Activated CD4-positive, alpha-beta T cell treated with anti-CD3 and anti-CD28 coated beads, Interleukin-10, Interleukin-2, amounts not matched to agents 100 ng/mL and 50 ng/mL, durations not matched to agents 16 hours and 8 hours (primary cell): ENCODE measurements around the gene ARID3B.
A peak's percentile ranks its signal among the peaks of the same experiment; 100 is the strongest.
"Not testable (repeated sequence)": the region's sequence is repeated elsewhere in the genome, so short reads cannot be mapped to it uniquely, and the experiment has no call there.

Experiments
- DNase-seq: peaks from one replicate; pipeline ENCODE4 v3.0.0-alpha.2; 2020

Gene ARID3B

DNA sequence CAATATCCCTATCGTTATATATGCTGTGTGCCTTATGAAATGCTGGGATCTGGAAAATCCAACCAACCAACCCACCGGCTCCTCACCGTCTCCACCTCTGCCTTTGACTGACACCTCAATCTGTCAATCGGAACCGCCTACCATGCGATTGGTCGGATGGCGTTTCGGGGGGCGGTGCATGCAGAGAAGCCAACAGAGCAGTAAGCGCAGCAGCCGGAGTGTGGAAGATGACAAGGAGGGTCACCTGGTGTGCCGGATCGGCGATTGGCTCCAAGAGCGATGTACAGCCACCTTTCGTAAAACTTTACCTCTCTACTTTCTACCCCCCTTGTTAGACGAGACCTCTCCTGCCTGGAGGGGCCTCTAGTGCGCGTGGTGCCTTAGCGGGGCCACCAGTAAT lies 80.9 kb downstream of the ARID3B start:
- no peak for DNase-seq

DNA sequence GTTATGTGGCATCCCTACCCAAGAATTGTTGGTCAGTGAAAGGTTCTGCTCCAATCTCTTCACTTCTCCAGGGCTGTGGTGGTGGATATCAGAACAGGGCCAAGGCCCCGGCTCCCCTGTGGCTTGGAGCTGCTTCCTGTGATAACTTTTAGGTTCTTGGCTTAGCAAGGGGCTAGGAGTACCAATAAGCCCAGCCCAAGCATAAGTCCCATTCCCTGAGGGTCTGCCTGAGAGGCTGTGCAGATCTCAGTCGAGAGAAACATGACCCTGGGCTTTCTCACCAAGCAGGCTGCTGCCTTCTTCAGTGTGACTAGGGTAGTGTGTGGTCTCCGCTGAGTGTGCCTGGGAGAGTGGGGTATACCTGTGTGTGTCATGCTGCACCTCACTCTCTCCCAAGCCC lies 81.7 kb downstream of the ARID3B start:
- DNase-seq, result no peak

DNA sequence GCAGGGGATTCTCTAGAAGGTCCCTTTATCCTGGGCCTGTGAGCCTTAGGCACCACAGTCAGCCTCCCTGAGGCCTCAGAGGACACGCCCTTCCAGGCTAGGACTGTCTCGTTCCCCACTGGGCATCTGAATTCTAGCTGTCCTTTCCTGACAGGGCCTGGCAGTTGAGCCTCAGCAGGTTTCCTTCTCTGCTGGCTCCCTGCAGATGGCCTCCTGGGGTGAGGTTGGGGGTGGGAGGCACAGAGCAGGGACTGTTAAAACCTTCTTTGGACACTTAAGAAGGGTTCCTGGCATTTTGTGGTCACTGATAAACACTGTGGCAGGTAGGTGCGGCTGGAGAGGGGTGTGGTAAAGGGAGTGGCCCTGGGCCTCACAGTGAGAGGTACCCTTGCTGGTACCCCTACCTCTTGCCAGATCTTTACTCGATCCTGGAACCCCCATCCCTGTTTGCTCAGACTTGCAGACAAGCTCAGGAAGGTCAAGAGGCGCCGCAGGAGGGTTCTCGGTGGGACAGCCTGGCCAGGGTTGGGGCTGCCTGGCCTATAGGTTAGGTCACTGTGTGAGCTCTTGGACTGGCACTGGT lies 83.1 kb downstream of the ARID3B start:
- DNase-seq, result no peak

DNA sequence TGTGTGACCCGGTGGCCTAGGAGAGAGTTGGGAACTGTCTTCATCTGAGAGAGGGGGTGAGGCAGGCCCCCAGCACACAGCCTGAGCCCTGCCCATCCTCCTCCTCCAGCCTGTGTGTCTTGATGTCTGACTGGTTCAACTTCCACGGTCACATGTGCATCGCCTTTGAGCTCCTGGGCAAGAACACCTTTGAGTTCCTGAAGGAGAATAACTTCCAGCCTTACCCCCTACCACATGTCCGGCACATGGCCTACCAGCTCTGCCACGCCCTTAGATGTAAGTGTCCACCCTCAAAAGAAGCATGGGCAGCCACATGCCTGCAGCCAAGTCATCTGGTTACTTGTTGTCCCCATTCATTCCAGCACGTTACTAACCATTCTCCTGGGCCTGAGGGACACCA lies 84.7 kb downstream of the ARID3B start:
- no peak for DNase-seq

DNA sequence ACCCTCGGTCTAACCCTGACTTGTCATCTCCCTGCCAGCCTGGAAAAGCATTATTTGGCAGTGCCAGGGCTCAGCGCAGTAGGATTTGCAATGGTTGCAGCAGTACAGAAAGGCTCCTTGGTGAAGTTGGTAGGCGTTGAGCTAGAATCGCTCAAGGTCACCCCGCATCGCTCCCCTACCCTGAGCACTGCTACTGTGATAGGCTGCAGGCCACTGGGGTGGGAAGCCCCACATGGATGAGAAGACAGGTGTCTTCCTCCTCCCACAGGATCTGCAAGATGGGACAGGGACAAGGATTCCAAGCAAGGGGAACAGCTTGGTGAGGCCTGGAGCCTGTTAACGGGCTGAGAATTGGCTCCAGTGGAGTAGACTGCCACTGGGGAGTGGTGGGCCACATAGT lies 85.3 kb downstream of the ARID3B start:
- no peak for DNase-seq

DNA sequence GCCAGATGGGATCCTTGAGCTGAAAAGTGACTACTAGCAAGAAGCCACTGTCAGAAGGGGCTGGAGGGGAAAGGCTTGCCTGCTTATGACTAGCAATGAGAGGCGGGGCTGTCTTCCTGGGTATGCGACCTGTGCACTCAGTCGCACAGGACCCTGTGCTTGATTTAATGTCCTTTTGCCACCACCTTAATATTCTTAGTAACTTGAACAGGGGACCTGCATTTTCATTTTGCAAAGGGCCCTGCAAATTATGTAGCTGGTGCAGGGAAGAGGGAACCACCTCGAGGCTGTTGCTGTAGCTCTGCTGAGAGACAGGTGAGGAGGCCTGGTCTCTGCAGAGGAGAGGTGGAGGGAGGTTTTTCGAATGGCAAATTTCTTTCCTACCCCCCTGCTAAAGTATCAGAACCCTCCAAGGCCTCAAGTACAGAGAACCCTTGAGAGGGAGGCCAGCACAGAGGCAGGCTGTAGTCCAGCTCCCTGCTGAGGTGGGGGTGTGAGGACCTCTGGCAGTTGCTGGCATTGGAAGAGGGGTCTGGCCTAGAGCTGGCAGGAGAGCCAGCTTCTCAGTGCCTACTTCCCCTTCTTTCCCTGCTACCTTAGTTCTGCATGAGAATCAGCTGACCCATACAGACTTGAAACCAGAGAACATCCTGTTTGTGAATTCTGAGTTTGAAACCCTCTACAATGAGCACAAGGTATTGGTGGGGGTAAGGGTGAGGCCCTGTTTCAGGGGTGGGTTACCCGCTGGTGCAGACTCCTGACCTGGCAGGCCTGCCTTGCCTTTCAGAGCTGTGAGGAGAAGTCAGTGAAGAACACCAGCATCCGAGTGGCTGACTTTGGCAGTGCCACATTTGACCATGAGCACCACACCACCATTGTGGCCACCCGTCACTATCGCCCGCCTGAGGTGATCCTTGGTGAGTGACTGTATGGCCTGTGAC lies 86.0 kb downstream of the ARID3B start:
- no peak for DNase-seq

DNA sequence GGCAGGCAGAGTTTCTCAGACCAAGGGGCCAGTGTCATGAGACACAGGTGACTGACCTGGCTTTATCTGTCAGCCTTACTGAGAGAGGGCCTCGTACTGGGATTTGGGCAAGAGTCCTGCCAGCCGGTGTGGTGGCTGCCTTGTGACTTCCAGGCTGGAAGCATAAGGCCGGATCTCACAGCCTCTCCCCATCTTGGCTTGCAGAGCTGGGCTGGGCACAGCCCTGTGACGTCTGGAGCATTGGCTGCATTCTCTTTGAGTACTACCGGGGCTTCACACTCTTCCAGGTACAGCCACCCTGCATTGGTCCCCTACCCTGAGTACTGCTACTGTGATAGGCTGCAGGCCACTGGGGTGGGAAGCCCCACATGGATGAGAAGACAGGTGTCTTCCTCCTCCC lies 86.7 kb downstream of the ARID3B start:
- no peak for DNase-seq

DNA sequence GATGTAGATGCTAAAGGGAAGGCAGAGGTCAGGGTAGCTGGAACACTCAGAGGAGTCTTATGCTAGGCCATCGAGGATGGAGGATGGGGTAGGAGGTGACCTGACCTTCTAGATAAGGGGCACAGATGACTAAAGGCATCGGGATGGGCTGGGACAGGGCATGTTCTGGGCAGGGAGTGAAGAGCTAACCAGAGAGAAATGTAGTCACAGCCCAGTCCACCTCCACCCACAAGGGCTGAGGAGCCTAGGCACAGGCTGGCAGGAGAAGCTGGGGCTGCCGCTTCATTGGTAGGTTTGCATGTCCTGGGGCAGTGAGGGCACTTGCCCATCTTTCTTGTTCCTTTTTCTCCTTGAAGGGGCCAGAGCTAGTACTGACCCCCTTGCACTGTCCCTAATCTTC lies 87.2 kb downstream of the ARID3B start:
- DNase-seq, result no peak

DNA sequence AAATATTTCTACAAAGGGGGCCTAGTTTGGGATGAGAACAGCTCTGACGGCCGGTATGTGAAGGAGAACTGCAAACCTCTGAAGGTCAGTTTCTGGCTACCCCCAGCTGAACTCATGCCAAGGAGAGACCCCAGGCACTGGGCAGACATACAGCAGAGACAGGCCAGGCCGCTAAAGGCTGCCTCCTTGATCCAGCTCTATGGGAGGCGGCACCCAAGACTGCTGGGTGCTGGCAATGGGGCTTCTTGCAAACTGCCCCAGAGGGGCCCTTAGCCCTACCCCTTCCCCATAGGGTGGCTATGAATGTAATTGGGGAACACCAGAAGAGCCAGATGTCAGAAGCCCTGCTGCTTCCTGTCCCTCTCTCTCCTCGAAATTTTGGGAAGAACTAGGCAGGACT lies 87.9 kb downstream of the ARID3B start:
- DNase-seq, result no peak

DNA sequence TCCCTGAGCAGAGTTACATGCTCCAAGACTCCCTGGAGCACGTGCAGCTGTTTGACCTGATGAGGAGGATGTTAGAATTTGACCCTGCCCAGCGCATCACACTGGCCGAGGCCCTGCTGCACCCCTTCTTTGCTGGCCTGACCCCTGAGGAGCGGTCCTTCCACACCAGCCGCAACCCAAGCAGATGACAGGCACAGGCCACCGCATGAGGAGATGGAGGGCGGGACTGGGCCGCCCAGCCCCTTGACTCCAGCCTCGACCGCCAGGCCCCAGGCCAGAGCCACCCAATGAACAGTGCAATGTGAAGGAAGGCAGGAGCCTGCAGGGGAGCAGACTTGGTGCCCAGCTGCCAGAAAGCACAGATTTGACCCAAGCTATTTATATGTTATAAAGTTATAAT lies 88.7 kb downstream of the ARID3B start:
- not testable (repeated sequence) for DNase-seq

DNA sequence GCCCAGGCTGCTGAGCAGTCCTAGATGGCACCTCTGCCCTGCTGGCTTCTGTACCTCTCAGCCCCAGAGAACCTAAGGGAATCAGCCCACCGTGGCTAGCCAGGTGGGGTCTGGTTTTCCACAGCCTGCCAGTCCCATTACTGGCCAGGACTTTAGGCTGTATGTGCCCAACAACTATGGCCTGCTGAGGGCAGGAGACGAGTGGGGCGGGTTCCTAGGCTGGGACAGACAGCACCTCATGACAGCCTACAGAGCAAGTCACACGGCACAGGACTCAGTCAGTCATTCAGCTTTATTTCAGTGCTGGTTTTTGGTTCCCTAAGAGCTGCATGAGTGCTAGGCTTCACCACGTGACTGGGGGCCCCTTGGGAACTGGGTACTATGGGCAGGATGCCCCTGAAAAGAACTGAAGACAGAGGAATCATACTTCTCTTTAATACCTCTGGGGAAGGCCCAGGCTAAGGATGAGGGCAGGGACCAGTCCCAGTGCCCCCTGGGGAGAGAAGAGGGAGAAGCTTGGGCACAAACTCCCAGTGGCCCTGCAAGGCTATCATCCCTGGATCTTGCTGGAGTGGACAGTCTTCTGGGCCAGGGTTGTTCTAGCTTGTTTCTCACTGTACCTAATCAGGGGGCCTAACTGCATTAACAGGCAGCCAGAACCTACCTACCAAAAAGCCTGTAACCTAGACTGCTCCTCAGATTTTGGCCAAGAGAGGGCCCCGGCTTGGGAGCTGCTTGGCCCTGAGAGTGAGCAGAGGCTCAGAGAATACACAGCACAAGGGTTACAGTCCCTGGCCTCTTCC lies 89.5 kb downstream of the ARID3B start:
- no peak for DNase-seq

DNA sequence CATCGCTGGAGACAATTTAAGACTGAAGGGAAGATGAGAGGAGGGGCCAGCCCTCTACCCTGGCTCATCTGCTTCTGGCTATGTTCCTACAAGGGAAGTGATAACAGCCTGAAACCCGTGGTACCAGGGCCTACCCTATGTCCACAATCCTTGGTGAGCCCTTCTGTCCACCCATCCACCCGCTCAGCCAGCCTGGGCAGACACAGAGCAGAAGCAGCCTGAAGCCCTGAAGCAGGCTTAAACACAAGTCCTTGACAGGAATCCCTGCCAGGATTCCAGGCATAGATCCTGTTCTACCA lies 90.0 kb downstream of the ARID3B start:
- no peak for DNase-seq

DNA sequence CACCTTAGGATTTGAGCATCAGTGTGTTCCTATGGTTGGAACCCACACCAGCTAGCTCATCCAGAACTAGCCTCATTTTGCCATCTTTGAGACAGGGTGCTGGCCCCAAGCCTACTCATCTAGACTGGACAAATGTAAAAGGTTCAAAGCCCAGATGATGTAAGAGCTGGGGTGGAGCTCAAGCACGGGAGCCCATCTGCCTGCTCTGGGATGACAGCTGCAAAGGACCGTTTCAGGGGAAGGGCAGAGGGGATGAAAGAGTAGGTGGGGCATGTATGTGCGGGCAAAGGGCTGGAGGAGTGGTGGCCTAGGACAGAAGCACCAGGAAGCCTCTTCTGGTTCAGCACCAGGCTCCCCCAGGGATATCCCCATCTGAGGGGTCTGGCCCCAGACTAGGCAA lies 90.4 kb downstream of the ARID3B start:
- no peak for DNase-seq

DNA sequence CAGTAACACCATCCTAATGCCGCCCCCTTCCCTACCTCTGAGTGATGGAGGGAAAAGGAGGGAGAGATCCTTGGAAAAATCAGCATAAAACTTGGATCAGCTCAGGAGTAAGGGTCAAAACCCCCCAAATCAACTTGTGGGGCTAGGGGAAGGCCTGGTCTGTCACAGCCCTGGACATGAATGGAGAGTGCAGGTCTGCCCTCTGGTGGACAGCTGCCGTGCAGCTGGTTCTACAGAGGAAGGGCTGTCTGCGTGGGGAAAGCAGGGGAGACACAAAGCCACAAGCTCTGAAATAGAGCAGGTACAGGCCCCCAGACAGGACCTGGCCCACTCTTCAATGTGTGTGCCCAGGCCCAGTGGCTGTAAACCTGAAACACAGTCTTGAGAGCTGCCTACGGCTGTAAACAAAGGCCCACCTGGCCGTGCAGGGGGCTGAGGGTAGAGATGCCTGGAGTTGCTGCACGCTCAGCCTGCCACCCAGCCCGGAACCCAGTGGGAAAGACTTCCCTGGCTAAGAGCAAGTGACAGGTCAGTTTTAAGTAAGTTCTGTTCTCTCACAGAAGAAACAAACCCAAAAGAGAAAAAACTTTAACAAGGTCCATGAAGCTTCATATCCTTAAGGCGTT lies 91.0 kb downstream of the ARID3B start:
- DNase-seq, result peak; percentile 67

DNA sequence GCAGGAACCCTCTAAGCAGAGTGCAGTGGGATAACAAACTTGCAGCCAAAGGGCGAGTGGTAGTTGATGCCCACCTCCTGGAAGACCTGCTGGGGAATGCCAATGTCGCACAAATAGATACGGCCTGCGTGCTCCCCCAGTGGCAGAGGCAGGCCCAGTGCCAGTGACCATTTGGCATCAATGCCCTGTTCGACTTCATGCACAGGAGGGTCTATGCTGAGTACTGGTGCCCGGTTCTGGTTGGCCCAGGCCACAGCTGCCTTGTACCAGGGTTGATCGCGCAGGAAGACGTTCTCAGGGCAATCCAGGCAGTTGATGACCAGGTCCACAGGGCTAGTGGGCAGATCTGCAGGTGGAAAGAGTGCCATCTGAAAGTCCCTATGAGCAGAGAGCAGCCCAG lies 91.6 kb downstream of the ARID3B start:
- no peak for DNase-seq

DNA sequence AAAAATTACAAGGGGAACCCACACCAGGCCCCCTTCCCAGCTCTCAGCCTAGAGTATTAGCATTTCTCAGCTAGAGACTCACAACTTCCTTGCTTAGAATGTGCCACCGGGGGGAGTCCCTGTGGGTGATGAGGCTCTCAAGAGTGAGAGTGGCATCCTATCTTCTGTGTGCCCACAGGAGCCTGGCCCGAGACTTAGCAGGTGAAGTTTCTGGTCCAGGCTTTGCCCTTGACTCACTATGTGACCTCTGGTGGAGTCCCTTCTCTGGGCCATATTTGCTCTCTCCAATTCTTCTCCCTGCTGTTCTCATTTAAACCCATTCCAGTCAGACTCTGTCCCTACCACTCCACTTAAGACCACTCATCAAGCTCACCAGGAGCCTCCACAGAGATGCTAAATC lies 92.8 kb downstream of the ARID3B start:
- DNase-seq, result no peak

DNA sequence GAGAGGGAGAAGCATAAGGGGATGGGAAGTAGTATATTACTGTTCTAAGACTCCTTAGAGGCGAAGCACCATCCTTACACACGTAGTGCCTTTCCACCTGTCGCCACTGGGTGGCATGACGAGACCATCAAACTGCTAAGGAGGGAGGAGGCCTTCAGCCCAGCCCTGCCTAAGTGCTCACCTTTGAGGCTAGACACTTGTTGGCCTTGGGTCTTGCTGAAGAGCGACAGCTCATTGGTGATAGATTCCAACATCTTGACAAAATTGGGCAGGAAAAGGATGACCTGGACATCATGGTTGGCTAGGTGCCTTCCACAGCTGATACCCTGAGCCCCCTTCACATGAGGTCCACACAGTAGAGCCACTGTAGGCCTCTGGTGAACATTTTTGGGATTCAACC lies 94.2 kb downstream of the ARID3B start:
- DNase-seq, result peak; percentile 82

DNA sequence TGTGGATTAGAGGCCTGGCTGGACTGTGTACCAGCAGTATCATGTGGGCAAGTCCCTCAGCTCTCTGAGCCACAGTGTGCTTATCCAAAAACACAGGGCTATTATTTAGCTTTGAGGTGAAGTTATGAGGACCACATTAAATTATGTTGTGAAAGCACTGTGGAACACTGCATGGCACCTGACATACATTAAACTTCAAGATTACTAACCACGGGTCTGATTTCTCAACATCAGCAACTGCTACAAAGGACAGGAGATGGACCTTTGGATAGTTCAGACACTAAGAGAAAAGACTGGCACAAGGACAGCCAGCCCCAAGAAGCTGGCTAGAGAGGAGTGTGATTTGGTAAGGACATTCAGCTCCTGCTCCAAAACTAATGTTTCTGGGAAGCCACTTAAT lies 96.0 kb downstream of the ARID3B start:
- no peak for DNase-seq

DNA sequence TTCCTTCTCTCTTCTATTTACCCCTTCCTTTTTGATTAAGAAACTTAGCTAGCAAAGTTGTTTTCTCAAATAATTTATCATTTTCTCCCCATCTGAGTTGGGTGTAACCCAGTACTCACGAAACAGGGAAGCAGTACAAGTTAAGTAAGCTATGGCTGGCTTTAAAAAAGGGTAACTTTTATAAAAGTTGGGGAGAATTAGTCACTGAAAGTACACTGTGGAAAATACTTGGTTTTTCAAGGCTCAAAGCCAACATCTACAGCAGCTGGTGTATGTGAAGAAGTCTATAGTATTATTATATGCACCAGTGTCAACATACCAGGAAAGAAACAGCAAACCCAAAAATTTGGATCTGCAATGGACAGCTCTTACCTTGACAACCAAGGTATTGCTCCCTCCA lies 100.1 kb downstream of the ARID3B start:
- DNase-seq, result no peak

DNA sequence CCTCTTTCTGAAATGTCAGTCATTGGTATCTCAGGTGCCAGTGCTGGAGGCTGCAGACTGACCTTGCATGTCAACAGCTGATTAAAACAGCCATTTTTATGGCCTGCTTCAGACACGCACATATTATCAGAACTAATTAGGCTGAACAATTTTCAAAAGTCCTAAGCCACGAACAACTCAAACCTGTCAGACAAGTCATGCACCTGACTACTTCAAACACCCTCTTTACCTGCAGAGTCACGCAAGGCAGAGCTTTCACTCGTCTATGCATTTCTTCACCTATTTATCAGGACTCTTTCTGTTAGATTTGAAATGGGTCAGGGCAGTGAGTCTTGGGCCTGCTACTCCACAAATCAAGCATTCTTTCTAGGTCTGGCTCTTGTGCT lies 101.3 kb downstream of the ARID3B start:
- no peak for DNase-seq

DNA sequence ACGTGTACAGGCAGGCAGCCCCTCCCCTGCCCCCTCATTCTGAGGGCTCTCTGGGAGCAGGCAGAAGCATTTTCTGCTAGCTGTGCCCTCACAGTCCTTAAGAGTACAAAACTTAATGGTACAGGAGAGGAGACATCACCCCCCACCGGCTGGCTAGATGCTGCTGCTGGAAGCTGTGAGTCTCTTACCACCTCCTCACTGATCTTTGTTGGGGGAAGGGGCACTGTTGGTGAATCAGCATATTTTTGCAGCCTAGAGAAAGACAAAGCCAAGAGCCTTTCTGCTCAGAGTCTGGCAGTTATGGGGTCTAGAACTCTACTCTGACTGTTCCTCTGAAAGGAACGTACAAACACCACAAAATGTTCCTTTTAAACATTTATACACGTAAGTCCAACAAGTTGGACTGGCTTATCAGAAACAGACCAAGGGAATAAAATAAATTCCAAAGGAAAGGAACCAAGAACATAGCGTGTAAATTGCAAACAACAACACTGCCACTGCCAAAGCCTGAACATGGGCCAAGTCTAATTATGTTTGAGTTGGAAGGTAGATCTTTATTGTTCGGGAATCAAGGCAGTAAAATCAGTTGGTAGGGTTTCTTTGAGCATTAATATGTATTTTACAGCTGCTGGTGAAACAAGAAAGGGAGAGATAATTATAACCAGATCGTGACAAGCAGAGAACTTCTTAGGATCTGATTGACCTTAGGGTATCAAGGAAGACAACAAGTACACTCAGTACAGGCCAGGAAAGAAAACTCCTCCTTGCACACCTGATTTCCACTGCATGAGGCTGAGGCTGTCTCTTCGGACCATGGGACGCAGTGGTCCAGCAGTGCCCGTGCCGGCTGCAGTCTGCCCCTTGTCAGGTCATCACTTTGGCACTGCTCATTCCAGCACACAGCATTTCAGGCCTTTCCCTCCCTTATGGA lies 102.0 kb downstream of the ARID3B start:
- no peak for DNase-seq

DNA sequence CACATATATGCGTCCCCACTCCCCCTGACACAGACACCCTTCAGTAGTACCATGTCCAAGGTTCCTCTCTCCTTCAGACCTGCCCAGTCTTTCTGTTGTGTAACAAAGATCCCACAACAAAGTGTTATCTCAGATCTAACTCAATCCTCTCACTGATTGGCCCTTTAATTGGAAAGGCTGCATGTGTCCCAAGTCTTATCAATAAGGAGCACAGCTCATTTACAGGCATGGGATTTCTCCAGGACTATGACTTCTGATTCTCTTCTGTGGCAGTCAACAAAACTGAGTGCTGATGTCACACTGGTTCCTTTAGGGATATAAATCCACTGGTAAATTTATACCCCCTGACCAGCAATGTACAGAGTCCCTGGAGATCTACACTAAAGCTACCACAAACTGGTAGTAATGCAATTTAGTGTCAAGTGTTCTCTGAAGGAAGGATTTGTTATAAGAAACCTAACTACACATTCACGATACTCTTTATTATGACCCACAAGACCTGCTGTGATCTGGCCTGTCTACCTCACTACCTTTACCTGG lies 102.7 kb downstream of the ARID3B start:
- no peak for DNase-seq
